Right ventricle myocardium inferior (tissue), 1 donor: ENCODE results near the gene DYNC1I1. TPM values are rescaled to one million over a fixed set of nuclear protein-coding genes. Genes with fewer than 3 reads are reported as not detected.

Experiments
- ATAC-seq: fragments of 200-7000 bp; cut with Tn5 transposase; one replicate; pipeline ENCODE4 v1.9.1; 2020; ENCODE audit warnings: mild to moderate bottlenecking, moderate library complexity
- DNase-seq: peaks from one replicate; pipeline ENCODE4 v3.0.0; 2021; ENCODE audit errors: missing footprints
- intact Hi-C: fragments of 100-400 bp; cut with DNase I; formaldehyde crosslinking; loops from one replicate; pipeline ENCODE4 v1.11.0; 2022
- long read RNA-seq: library from polyadenylated mRNA; unstranded; transcript quantifications from one replicate; pipeline ENCODE4 v2.0.0, GENCODE V29; 2021
- total RNA-seq: library from RNA; stranded (reverse); fragmentation: NEBNext Ultra II Directional; extraction: Animal tissue kit (Norgen Biotek cat#: 25700); gene quantifications from one replicate; pipeline ENCODE4 v1.2.1, GENCODE V29; 2021
- donor health status: DM: no; HTN: yes; CAD: no; lungs with severe emphysema.

The DYNC1I1 gene
- 30.7 TPM for total RNA-seq
- long read RNA-seq, transcript DYNC1I1-202 (16 exons, 2,843 nt), result minor isoform, 18 of 44 reads
- long read RNA-seq, transcript DYNC1I1-205 (17 exons, 2,947 nt), result major isoform, 23 of 44 reads
- long read RNA-seq, partial matches to known transcripts, result 1 of 44 reads
- long read RNA-seq, other reads (novel, unspliced or antisense), result 2 of 44 reads

GRCh38 chr7:95772298-95772770, at the start of gene DYNC1I1:
TSS of gene DYNC1I1 (plus strand) at chr7:95772554. CDS start at chr7:95804730, 32,176 bp downstream.
- intact Hi-C loops, result no loop called here
- ATAC-seq (peak; percentile 99), DNase-seq (peak; percentile 87)

- intact Hi-C loops, result loop anchor here (1.0 kb wide), 1 partner anchor 148 kb away; no protein-coding TSS in a partner anchor
Measured at GRCh38 chr7:95723583-95724180, 48.7 kb upstream of the DYNC1I1 start.

GRCh38 chr7:95725205-95725604, 47.1 kb upstream of the DYNC1I1 start:
- DNase-seq (no peak), ATAC-seq (no peak)
- intact Hi-C loops, result no loop called here

More at GRCh38 chr7:95723583-95724180, 48.7 kb upstream of the DYNC1I1 start:
- peak; percentile 78 for ATAC-seq
- no peak for DNase-seq

- intact Hi-C loops, result no loop called here
- ATAC-seq, result no peak
- no peak for DNase-seq
Measured at GRCh38 chr7:95730493-95731280, 41.7 kb upstream of the DYNC1I1 start.

- ATAC-seq (peak; percentile 86), DNase-seq (no peak)
- intact Hi-C loops, result no loop called here
Measured at GRCh38 chr7:95736635-95737034, 35.7 kb upstream of the DYNC1I1 start.

GRCh38 chr7:95737828-95738505, 34.4 kb upstream of the DYNC1I1 start:
- DNase-seq (no peak), ATAC-seq (no peak)
- intact Hi-C loops, result no loop called here

GRCh38 chr7:95749044-95749443, 23.3 kb upstream of the DYNC1I1 start:
- intact Hi-C loops, result no loop called here
- no peak for ATAC-seq
- DNase-seq, result no peak

GRCh38 chr7:95749515-95749914, 22.8 kb upstream of the DYNC1I1 start:
- intact Hi-C loops, result no loop called here
- no peak for DNase-seq

GRCh38 chr7:95753440-95753839, 18.9 kb upstream of the DYNC1I1 start:
- intact Hi-C loops, result no loop called here
- no peak for DNase-seq

More at GRCh38 chr7:95749515-95749914, 22.8 kb upstream of the DYNC1I1 start:
- ATAC-seq, result no peak

GRCh38 chr7:95755277-95755934, 16.9 kb upstream of the DYNC1I1 start:
- no peak for DNase-seq
- no peak for ATAC-seq
- intact Hi-C loops, result no loop called here

More at GRCh38 chr7:95753440-95753839, 18.9 kb upstream of the DYNC1I1 start:
- ATAC-seq, result no peak

GRCh38 chr7:95758187-95758586, 14.2 kb upstream of the DYNC1I1 start:
- DNase-seq (no peak), ATAC-seq (no peak)
- intact Hi-C loops, result no loop called here

- ATAC-seq (no peak), DNase-seq (no peak)
- intact Hi-C loops, result no loop called here
Measured at GRCh38 chr7:95766086-95766485, 6.3 kb upstream of the DYNC1I1 start.

- DNase-seq, result no peak
- intact Hi-C loops, result no loop called here
- no peak for ATAC-seq
Measured at GRCh38 chr7:95766657-95767056, 5.7 kb upstream of the DYNC1I1 start.

GRCh38 chr7:95772771-95773581, 622 bp downstream of the DYNC1I1 start:
- ATAC-seq (peak; percentile 68), DNase-seq (peak; percentile 42)
- intact Hi-C loops, result no loop called here

- intact Hi-C loops, result no loop called here
- DNase-seq (no peak), ATAC-seq (no peak)
Measured at GRCh38 chr7:95776561-95777185, 4.3 kb downstream of the DYNC1I1 start.

GRCh38 chr7:95777269-95777668, 4.9 kb downstream of the DYNC1I1 start:
- DNase-seq (no peak), ATAC-seq (no peak)
- intact Hi-C loops, result no loop called here

GRCh38 chr7:95780665-95781064, 8.3 kb downstream of the DYNC1I1 start:
- no peak for ATAC-seq
- intact Hi-C loops, result no loop called here
- no peak for DNase-seq
